NCI-H187 (cell line): Measurements from ENCODE around the gene ZNF438.

Experiments
- DNase-seq, 2 experiments: peaks; one replicate each; lab custom pipeline; 2025; lab: John Stamatoyannopoulos, UW

Gene ZNF438

GRCh38 chr10:30842894-30843293 is 188.8 kb downstream of the ZNF438 start:
- no peak for DNase-seq

- DNase-seq: no peak
Observed at GRCh38 chr10:30842185-30842584, 189.5 kb downstream of the ZNF438 start.

- no peak for DNase-seq
Observed at GRCh38 chr10:30840395-30841050, 191.1 kb downstream of the ZNF438 start.

GRCh38 chr10:30839652-30840051 is 192.0 kb downstream of the ZNF438 start:
- no peak for DNase-seq

GRCh38 chr10:30836406-30836805 is 195.3 kb downstream of the ZNF438 start:
- DNase-seq: no peak

GRCh38 chr10:30835146-30835545 is 196.5 kb downstream of the ZNF438 start:
- no peak for DNase-seq

- DNase-seq: no peak
Observed at GRCh38 chr10:30834651-30835050, 197.0 kb downstream of the ZNF438 start.

GRCh38 chr10:30834153-30834552 is 197.5 kb downstream of the ZNF438 start:
- DNase-seq: no peak

- DNase-seq: no peak
Observed at GRCh38 chr10:30833628-30833970, 198.1 kb downstream of the ZNF438 start.

- no peak for DNase-seq
Observed at GRCh38 chr10:30832749-30833627, 198.7 kb downstream of the ZNF438 start.

GRCh38 chr10:30832001-30832748 is 199.5 kb downstream of the ZNF438 start:
- DNase-seq: no peak

GRCh38 chr10:30831426-30831825 is 200.2 kb downstream of the ZNF438 start:
- no peak for DNase-seq

GRCh38 chr10:30830315-30831230 is 201.1 kb downstream of the ZNF438 start:
- DNase-seq: no peak

GRCh38 chr10:30829901-30830300 is 201.8 kb downstream of the ZNF438 start:
- DNase-seq: no peak

GRCh38 chr10:30828680-30829079 is 203.0 kb downstream of the ZNF438 start:
- no peak for DNase-seq

GRCh38 chr10:30828164-30828563 is 203.5 kb downstream of the ZNF438 start:
- DNase-seq: no peak

- DNase-seq: no peak
Observed at GRCh38 chr10:30827531-30828120, 204.0 kb downstream of the ZNF438 start.

GRCh38 chr10:30826679-30827078 is 205.0 kb downstream of the ZNF438 start:
- no peak for DNase-seq

GRCh38 chr10:30825495-30825894 is 206.2 kb downstream of the ZNF438 start:
- no peak for DNase-seq

- no peak for DNase-seq
Observed at GRCh38 chr10:30825022-30825421, 206.6 kb downstream of the ZNF438 start.

- DNase-seq: no peak
Observed at GRCh38 chr10:30823651-30824050, 208.0 kb downstream of the ZNF438 start.
